GM12875 (cell line): ENCODE measurements around the gene FRAS1.
"Not testable (repeated sequence)": the region's sequence is repeated elsewhere in the genome, so short reads cannot be mapped to it uniquely, and the experiment has no call there.

Experiments
- H3K4me3 ChIP-seq: one replicate; pipeline ENCODE4 v1.5.1; 2011; ENCODE audit warnings: low read depth, low read length, control low read depth
- TF ChIP-seq, protein P1 (sequence below): IDR thresholded peaks from 2 replicates; pipeline ENCODE4 v1.5.1; 2011; ENCODE audit warnings: low read depth, mild to moderate bottlenecking, control low read depth, inconsistent platforms, low read length, moderate library complexity, borderline replicate concordance; ENCODE audit not compliant: insufficient read depth

The FRAS1 gene

DNA sequence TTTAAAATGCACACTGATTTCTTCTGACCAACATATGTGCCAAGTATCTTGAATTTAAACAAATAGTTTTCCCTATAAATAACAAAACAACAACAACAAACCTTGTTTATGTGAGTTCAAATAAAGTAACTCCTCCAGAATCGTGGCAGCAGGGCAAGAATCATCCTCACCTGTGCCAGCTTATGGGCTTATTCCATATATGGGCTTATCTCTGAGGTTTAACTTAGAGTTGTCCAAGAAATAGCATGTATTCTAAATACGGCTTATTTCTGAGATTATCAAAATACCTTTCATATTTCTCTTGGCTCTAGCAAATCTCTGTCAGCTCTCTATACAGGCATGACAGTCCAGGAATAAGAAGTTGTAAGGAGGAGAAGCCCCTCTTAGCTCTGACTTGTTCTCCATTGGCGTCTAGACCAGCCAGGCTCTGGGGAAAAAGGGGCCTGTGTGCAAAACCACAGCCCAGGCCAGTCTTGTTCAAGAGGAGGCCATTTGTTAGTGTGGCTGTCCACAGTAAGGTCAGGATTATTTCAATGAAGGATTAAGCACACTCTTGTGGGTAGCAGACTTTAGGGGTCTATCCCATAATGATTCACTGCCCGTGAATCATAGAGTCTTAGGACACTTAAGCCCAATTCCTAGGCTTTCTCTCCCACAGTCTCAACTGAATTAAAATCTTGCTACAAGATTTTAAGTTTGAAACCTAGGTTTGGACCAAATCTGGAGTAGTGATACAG is 63.2 kb downstream of the FRAS1 start:
- no peak overlapping the region for H3K4me3 ChIP-seq
- TF ChIP-seq, protein P1, sequence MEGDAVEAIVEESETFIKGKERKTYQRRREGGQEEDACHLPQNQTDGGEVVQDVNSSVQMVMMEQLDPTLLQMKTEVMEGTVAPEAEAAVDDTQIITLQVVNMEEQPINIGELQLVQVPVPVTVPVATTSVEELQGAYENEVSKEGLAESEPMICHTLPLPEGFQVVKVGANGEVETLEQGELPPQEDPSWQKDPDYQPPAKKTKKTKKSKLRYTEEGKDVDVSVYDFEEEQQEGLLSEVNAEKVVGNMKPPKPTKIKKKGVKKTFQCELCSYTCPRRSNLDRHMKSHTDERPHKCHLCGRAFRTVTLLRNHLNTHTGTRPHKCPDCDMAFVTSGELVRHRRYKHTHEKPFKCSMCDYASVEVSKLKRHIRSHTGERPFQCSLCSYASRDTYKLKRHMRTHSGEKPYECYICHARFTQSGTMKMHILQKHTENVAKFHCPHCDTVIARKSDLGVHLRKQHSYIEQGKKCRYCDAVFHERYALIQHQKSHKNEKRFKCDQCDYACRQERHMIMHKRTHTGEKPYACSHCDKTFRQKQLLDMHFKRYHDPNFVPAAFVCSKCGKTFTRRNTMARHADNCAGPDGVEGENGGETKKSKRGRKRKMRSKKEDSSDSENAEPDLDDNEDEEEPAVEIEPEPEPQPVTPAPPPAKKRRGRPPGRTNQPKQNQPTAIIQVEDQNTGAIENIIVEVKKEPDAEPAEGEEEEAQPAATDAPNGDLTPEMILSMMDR: no peak

DNA sequence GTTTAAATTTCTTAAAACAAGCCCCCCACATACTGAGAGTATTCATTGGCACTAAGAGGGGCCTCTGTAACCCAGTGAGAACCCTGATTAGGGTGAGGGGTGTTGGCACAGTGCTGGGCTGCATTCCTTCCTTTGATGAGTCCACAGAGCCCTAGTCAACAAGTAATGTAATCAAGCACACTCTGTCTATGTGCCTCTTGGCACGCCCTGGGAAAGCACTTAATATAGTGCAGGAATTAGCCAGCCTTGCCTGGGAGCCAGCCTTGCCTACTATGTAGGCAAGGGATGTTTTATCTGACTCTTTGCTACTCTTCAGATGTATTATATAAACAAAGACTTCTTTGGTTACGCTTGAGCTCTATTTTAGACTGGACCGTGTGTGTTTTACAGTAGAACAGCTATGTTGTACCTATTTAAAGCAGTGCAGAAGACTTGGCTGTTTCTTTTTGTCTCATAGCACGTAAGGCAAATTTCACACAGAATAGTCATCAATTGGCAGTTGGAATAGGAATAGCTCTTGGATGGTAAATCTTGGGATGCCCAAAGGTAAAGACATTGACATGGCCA is 64.3 kb downstream of the FRAS1 start:
- no peak overlapping the region for H3K4me3 ChIP-seq
- TF ChIP-seq, protein P1: no peak

DNA sequence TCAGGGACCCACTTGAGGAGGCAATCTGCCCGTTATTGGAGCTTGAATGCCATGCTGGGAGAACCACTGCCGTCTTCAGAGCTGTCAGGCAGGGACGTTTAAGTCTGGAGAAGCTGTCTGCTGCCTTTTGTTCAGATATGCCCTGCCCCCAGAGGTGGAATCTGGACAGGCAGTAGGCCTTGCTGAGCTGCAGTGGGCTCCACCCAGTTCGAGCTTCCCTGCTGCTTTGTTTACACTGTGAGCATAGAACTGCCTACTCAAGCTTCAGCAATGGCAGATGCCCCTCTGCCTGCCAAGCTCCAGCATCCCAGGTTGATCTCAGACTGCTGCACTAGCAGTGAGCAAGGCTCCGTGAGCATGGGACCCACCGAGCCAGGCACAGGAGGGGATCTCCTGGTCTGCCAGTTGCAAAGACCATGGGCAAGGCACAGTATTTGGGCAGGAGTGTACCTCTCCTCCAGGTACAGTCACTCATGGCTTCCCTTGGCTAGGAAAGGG is 68.8 kb downstream of the FRAS1 start:
- H3K4me3 ChIP-seq: not testable (repeated sequence)

DNA sequence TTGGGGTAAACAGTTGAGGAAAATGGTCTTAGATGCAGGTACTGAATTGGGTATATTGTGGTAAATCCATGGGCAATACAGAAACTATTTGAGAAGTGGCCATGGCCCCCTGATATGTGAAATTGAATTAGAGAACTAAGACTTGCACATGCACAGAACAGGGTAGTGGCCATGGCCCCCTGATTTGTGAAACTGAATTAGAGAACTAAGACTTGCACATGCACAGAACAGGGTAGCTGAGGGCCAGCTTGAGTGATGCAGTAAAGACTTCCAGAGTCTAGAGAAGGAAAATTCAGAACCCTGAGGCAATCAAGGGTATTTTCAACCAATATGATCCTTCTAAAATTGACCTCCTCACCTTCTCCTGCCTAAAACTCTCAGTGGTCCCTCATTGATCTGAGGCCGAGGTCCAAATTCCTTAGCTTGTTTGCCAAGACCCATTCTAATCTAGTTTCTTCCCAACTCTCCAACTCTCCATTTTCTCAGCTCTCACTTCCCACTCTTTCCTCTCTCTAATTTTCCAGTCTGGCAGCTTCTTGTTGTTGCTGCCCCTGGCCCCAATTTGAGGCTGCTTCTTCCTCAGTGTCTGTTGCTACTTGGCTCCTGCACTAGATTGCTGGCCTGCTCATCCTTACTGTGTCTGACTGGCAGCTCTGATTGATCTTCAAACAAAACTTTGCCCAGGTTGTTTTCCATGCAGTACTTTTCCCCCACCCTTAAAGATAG is 72.4 kb downstream of the FRAS1 start:
- TF ChIP-seq, protein P1: no peak
- H3K4me3 ChIP-seq: no peak overlapping the region

DNA sequence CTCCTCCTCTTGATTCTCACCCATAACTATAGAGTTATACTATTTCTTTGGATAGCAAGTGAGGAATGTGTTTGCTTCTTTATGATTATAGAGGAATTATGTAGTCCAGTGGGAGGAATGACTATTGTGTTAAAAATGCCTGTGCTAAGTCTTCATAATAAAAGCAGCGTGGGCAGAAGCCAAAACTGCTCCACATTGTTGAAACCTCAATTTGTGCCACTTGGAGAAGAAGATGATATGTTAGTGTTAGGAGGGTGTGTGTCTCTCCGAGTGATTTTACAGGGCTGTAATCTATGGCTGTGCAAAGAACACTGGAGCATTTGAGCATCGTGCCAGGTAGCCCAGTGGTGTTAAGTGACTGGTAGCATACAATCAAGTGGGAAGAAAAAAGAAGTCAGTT is 74.3 kb downstream of the FRAS1 start:
- TF ChIP-seq, protein P1: no peak
- no peak overlapping the region for H3K4me3 ChIP-seq

DNA sequence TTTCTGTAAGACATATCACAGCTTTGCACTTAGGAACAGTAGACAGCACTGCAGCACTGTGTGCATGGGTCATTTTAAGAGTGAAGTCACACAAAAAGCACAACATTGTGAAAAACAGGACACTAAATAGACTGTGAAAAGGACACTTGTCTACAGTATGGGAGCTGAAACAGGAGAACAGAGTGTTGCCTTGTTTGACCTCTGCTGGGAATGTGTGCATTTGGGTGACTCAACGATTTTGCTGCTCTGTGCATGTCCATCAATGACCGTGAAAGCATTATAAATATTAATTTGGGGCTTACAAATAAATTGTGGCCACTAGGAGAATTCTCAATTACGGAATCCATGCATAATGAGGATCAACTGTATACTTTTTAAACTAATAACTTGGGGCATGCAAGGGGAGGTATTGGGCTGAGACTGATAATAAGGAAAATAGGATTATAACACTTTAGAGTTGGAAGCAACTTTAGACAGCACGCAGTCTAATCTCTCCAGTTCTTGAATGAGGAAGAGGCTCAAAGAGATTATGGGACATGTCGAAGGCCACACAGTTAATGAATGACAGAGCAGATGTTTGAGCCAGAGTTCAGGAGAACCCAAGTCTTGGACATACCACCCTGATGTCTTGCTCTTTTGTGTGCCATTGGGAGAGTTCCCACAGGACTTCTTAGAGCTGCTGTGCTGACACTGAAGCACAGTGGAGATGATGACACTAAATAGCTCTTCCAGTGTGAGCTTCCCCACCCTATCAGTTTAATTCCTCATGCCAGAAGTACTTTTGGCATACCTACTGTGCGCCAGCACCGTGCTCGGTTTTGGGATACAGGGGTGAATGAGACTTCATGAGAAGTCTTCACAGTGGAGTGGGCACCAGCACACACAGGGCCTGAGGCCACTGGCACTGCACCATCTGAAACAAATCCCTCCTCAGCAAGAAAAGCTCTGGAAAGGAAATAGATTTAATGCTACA is 79.3 kb downstream of the FRAS1 start:
- TF ChIP-seq, protein P1: no peak
- H3K4me3 ChIP-seq: no peak overlapping the region

DNA sequence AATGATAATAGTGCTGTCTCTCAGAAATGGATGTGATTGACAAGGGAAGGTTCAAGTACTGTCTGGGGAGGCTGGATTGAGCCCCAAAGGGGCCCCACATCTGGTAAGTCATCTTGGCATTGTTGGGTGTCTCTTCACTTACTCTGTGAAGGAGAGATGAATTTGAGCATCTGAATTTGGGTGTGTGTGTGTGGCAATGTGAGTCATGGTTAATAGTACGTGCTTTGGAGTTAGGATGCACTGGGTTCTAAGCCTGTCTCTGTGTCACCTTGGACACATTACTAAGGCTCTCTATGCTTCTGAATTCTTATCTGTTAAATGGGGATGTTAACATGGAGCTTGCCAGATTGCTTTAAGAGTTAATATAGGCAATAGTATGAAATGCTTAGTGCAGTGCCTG is 80.4 kb downstream of the FRAS1 start:
- no peak overlapping the region for H3K4me3 ChIP-seq
- TF ChIP-seq, protein P1: no peak
